Measurements from ENCODE around the gene ATF5.

DNA sequence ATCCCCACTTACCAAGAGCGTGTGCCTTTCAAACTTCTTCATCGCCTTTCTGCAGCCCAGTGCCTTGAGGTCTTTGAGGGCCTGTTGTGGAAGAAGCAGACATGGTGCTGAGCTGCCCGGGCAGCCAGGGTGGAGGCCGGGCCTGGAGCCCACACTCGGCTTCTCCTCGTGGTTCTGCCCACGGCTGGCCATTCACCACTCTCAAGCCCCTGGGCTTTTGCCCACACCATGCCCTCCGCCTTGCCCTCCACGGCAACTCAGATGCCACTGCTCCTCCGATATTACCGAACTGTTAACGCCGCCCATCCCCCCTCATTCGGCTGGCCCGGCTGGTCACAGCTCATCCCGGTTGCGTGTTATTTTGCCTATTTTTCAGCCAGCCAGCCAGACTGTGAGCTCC is 37.6 kb upstream of the ATF5 start:
- TF ChIP-seq, protein P1, sequence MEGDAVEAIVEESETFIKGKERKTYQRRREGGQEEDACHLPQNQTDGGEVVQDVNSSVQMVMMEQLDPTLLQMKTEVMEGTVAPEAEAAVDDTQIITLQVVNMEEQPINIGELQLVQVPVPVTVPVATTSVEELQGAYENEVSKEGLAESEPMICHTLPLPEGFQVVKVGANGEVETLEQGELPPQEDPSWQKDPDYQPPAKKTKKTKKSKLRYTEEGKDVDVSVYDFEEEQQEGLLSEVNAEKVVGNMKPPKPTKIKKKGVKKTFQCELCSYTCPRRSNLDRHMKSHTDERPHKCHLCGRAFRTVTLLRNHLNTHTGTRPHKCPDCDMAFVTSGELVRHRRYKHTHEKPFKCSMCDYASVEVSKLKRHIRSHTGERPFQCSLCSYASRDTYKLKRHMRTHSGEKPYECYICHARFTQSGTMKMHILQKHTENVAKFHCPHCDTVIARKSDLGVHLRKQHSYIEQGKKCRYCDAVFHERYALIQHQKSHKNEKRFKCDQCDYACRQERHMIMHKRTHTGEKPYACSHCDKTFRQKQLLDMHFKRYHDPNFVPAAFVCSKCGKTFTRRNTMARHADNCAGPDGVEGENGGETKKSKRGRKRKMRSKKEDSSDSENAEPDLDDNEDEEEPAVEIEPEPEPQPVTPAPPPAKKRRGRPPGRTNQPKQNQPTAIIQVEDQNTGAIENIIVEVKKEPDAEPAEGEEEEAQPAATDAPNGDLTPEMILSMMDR (IDR thresholded peaks at IDR 0.05), result no peak
- no peak for TF ChIP-seq POLR2A (IDR thresholded peaks at IDR 0.05)
